ENCODE data around the gene C1QTNF12. TPM values are rescaled to one million over a fixed set of nuclear protein-coding genes. Genes with fewer than 3 reads are reported as not detected.

The C1QTNF12 gene
- total RNA-seq, 2 donors from 2014 or later, result 2.9 to 12.5 TPM

DNA sequence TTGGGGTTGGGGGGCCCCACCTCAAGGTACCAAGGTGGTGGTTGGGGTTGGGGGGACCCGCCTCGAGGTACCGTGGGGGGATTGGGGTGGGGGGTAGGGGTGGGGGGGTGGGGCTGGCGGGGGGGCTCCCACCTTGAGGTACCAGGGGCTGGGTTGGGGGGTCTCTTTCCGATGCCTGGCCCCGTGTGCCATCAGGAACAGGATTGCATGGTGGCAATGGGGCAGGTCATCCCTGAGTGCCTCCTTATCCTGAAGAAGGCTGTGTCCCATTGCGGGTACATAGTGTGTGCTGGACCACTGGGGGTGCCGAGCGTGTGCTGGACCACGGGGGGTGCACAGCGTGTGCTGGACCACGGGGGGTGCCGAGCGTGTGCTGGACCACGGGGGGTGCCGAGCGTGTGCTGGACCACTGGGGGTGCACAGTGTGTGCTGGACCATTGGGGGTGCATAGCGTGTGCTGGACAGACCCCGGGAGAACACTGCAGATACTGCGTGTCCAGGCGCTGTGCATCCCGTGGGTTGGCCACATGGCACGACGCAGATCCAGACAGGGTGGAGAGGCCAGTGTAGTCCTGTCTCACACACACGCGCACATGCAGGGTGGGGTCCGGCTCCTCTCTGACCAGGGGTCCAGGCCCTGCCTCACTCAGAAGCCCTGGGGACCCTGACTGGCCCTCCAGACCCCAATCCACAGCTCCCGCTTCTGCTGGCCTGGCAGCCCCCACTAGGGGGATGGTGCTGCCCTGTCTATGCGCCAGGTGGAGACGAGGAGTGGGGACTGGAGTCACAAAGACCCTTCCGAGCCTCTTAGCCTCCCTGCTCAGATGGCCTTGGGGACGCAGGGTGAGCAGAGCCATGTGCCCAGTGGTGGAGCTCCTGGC, 37.9 kb upstream of the C1QTNF12 start:
- DNase-seq (ENCODE audit: low spot score), result no peak
- no peak overlapping the region for H3K4me3 ChIP-seq

DNA sequence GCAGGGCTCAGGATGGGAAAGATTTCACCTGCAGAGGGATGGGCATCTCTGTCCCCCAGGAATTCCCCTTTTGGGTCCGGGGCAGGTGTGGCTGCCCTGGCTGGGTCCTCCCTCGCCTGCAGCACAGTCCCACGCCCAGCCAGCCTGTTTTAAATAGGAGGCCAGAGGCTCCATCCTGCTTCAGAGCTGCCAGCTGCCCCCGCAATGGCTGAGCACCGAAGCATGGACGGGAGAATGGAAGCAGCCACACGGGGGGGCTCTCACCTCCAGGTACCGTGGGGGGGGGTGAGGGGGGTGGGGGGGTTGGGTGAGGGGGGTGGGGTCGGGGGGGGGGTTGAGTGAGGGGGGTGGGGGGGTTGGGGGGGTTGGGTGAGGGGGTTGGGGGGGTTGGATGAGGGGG, 37.3 kb upstream of the C1QTNF12 start:
- H3K36me3 ChIP-seq, result no peaks in the 10 kb centered on the region
- no peak overlapping the region for H3K27ac ChIP-seq
- ATAC-seq (ENCODE audit: insufficient number of reproducible peaks, low FRiP score, low read depth) (no peak), DNase-seq (ENCODE audit: low spot score) (no peak)
- TF ChIP-seq, protein P1, sequence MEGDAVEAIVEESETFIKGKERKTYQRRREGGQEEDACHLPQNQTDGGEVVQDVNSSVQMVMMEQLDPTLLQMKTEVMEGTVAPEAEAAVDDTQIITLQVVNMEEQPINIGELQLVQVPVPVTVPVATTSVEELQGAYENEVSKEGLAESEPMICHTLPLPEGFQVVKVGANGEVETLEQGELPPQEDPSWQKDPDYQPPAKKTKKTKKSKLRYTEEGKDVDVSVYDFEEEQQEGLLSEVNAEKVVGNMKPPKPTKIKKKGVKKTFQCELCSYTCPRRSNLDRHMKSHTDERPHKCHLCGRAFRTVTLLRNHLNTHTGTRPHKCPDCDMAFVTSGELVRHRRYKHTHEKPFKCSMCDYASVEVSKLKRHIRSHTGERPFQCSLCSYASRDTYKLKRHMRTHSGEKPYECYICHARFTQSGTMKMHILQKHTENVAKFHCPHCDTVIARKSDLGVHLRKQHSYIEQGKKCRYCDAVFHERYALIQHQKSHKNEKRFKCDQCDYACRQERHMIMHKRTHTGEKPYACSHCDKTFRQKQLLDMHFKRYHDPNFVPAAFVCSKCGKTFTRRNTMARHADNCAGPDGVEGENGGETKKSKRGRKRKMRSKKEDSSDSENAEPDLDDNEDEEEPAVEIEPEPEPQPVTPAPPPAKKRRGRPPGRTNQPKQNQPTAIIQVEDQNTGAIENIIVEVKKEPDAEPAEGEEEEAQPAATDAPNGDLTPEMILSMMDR (IDR thresholded peaks at IDR 0.05), result no peak
- H3K4me1 ChIP-seq (ENCODE audit: control insufficient read depth in 1 of 2, low read depth in 2 of 2), result no peaks in the 10 kb centered on the region
- no peak overlapping the region for H3K4me3 ChIP-seq
- no peaks in the 10 kb centered on the region for H3K27me3 ChIP-seq (replicated peaks; ENCODE audit: insufficient read depth)
- no peaks in the 10 kb centered on the region for H3K9me3 ChIP-seq

More for the DNA sequence above, 37.9 kb upstream of the C1QTNF12 start:
- Histone ChIP-seq H3K27ac (no peak overlapping the region), H3K36me3 (no peaks in the 10 kb centered on the region), H3K27me3 (replicated peaks; ENCODE audit: insufficient read depth) (no peaks in the 10 kb centered on the region), H3K4me1 (ENCODE audit: control insufficient read depth in 1 of 2, low read depth in 2 of 2) (no peaks in the 10 kb centered on the region), H3K9me3 (no peaks in the 10 kb centered on the region)
- no peak for ATAC-seq (ENCODE audit: insufficient number of reproducible peaks, low FRiP score, low read depth)
- TF ChIP-seq, protein P1 (IDR thresholded peaks at IDR 0.05), result no peak

DNA sequence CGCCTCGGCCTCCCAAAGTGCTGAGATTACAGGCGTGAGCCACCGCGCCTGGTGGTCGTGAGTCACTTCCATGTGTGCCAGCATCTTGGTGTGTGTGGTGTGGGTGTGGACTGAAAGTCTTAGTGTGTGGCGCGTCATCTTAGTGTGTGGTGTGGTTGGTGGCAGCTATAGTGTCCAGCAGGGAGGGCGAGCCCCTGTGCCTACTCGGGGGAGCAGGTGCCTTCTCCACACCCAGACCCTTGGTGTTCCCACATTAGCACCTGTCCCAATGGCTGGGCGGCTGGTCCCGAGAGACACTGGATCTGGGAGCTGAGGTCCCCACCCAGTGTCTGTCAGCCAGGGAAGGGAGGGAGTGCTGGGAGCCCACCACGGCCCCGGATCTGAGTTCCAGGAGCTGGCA, 36.5 kb upstream of the C1QTNF12 start:
- TF ChIP-seq, protein P1 (IDR thresholded peaks at IDR 0.05), result no peak
- H3K36me3 ChIP-seq, result no peaks in the 10 kb centered on the region
- DNase-seq (ENCODE audit: low spot score) (no peak), ATAC-seq (ENCODE audit: insufficient number of reproducible peaks, low FRiP score, low read depth) (no peak)
- no peaks in the 10 kb centered on the region for H3K4me1 ChIP-seq (ENCODE audit: control insufficient read depth in 1 of 2, low read depth in 2 of 2)
- no peak overlapping the region for H3K4me3 ChIP-seq
- no peak overlapping the region for H3K27ac ChIP-seq
- no peaks in the 10 kb centered on the region for H3K9me3 ChIP-seq
- H3K27me3 ChIP-seq (replicated peaks; ENCODE audit: insufficient read depth), result no peaks in the 10 kb centered on the region

DNA sequence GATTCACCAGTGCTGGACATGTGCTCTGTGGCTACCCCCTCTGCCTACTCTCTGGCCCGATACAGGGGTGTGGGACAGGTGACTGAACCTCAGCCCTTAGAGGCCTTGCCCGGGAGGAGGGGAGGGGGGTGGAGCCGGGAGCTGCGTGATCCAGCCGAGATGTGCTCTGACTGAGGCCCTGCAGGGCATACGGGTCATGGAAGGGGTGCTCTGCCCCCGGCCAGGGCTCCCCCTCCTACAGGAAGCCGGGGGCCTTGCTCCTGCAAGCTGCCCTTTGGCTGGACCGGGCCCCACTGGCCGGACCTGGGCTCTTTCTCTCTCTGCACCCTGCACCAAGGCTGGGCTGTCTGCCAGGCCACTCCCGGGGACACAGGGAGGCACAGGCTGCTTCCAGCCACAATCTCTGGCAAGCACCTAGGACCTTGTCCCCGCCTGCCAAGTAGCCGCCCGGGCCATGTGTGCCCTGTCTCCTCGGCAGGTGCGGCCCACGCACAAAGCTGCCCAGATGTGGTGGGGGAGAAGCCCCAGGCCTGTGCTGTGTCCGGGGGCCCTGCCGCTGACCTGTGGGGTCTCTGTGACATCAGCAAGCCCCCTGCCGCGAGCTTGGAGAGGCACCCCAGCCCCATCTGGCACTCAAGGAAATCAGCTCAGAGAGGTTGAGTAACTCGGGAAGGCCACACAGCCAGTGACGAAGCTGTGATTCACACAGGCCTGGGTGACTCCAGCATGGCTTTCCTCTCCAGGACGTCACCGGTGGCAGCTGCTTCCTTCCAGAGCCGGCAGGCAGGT, 35.2 kb upstream of the C1QTNF12 start:
- Histone ChIP-seq H3K27me3 (replicated peaks; ENCODE audit: insufficient read depth) (no peaks in the 10 kb centered on the region), H3K9me3 (no peaks in the 10 kb centered on the region), H3K36me3 (no peaks in the 10 kb centered on the region), H3K27ac (no peak overlapping the region), H3K4me3 (no peak overlapping the region), H3K4me1 (ENCODE audit: control insufficient read depth in 1 of 2, low read depth in 2 of 2) (no peaks in the 10 kb centered on the region)
- TF ChIP-seq, protein P1 (IDR thresholded peaks at IDR 0.05), result no peak
- ATAC-seq (ENCODE audit: insufficient number of reproducible peaks, low FRiP score, low read depth), result no peak
- no peak for DNase-seq (ENCODE audit: low spot score)

DNA sequence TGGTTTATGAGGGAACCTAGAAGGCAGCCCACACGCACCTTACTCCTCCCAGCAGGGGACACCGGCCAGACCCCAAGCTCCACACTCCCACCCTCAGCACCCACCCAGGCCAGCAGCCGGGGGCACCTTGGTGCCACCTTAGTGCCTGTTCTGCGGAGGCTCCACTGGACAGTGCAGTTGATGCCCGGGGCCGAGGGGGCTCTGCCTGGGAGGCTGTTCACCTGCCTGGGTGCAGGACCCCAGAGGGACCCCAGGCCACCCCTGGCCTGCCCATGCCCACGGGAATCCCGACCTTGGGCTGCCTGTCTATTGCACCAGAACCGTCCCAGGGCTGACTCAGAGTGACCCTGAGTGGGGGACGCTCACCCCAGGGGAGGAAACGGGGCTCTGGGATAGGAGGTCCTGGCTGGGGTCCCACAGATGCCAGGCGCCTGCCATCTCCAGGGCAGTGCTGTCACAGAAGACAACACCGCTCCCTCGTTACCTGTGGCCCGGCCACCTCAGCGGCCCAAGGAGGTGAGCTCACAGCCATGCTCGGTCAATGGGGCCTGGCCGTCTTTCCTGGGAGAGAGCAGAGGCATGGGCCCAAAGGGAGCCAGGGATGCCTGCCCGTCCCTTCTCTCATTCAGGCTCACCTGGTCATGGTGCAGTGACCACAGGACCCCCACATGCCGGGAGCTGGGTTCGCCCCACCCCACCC, 34.4 kb upstream of the C1QTNF12 start:
- Histone ChIP-seq H3K4me1 (ENCODE audit: control insufficient read depth in 1 of 2, low read depth in 2 of 2) (no peaks in the 10 kb centered on the region), H3K36me3 (no peaks in the 10 kb centered on the region), H3K27me3 (replicated peaks; ENCODE audit: insufficient read depth) (no peaks in the 10 kb centered on the region), H3K27ac (no peak overlapping the region), H3K9me3 (no peaks in the 10 kb centered on the region), H3K4me3 (no peak overlapping the region)
- ATAC-seq (ENCODE audit: insufficient number of reproducible peaks, low FRiP score, low read depth) (no peak), DNase-seq (ENCODE audit: low spot score) (no peak)
- TF ChIP-seq, protein P1 (IDR thresholded peaks at IDR 0.05), result no peak
